Right cardiac atrium (tissue), 5 donors: Measurements from ENCODE around the gene LHPP. TPM values are rescaled to one million over a fixed set of nuclear protein-coding genes. Genes with fewer than 3 reads are reported as not detected.

ENCODE experiments used
- ATAC-seq, 2 donors: fragments of 200-7000 bp; cut with Tn5 transposase; one replicate each; pipeline versions ENCODE4 v1.8.0 to v1.9.1; 2020; ENCODE audit warnings: moderate library complexity in 2 of 2, mild to moderate bottlenecking in 1 of 2
- DNase-seq, 3 donors: peaks; one replicate each; pipeline ENCODE4 v3.0.0-alpha.2; 2020
- H3K27ac ChIP-seq: one replicate; pipeline ENCODE4 v1.5.1; 2013; ENCODE audit warnings: mild to moderate bottlenecking, low read length, control low read depth, moderate library complexity
- H3K27me3 ChIP-seq: one replicate; pipeline ENCODE4 v1.6.1; 2013; ENCODE audit not compliant: control insufficient read depth, insufficient read depth
- H3K4me1 ChIP-seq: one replicate; pipeline ENCODE4 v1.6.1; 2013; ENCODE audit warnings: low read length; ENCODE audit not compliant: control insufficient read depth, insufficient read depth
- H3K4me3 ChIP-seq: one replicate; pipeline ENCODE4 v1.5.1; 2013; ENCODE audit warnings: low read length, control low read depth
- H3K9me3 ChIP-seq: one replicate; pipeline ENCODE4 v1.6.1; 2013; ENCODE audit warnings: low read length; ENCODE audit not compliant: control insufficient read depth
- WGBS: extraction: QIAGEN DNeasy Blood & Tissue Kit; methylation state at CpG from one replicate; pipeline ENCODE4 v1.1.7; 2013; 5-methylcytosine and 5-hydroxymethylcytosine counted together
- intact Hi-C, 4 donors: fragments of 100-400 bp; cut with DNase I; formaldehyde crosslinking; loops; one replicate each; pipeline versions ENCODE4 v1.11.0 to v1.14.0; 2022 to 2023
- polyA plus RNA-seq: library from polyadenylated mRNA; stranded (reverse); fragments of 200-250 nt; gene quantifications from one replicate; pipeline ENCODE4 v1.2.3, GENCODE V29; 2013
- total RNA-seq, 4 donors: library from RNA; stranded (reverse); fragmentation: NEBNext Ultra II Directional; extraction: Animal tissue kit (Norgen Biotek cat#: 25700); gene quantifications; one replicate each; pipeline ENCODE4 v1.2.1, GENCODE V29; 2021
- donor health status: healthy with polysubstance abuse.
- donor health status: DM: no; HTN: yes; CAD: no.
- donor health status: DM: no; HTN: no; CAD: no.
- donor health status: DM: no; HTN: yes; CAD: no; lungs with severe emphysema.
- donor health status: DM: yes; HTN: yes; CAD: no.

The LHPP gene
- total and polyA plus RNA-seq, 5 donors: 17.8 to 24.9 (median 18.6) TPM

DNA sequence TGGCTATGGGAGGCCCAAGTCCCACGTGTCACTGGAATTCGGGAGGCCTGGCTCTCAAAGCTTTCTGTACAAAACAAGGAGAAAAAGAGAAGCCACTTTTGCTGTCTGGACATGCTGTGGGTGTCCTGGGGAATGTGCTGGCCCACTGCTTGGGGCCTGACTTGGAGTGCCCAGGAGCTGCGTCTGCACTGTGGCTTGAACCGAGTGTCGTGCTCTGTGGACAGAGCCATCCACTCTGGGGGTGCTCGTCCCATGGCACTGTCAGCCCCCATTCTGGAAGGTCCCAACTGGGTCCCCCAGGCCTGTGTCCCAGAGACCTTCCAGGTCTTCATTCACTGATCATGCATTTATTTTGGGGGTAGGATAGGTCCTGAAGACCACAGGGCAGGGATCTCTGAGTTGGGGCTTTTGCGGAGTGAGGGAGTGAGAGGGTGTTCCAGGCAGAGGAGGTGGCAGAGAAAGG is 138.0 kb downstream of the LHPP start:
- Histone ChIP-seq H3K27me3 (no peaks in the 10 kb centered on the region), H3K9me3 (no peaks in the 10 kb centered on the region), H3K4me1 (no peaks in the 10 kb centered on the region), H3K27ac (no peak overlapping the region), H3K4me3 (no peak overlapping the region)
- DNase-seq (peak in 2 of 3 donors; percentile 6 to 32), ATAC-seq (no peak)
- WGBS: 94% methylated on average over 7 of the region's 7 CpGs
- intact Hi-C loops: no loop called here

- intact Hi-C loops: no loop called here
- H3K4me3 ChIP-seq: no peak overlapping the region
- 89% methylated on average over 18 of the region's 18 CpGs for WGBS
- no peak for ATAC-seq
- peak; percentile 6 to 46 (median 22) for DNase-seq
- H3K9me3 ChIP-seq: no peaks in the 10 kb centered on the region
- no peaks in the 10 kb centered on the region for H3K4me1 ChIP-seq
- no peaks in the 10 kb centered on the region for H3K27me3 ChIP-seq
- no peak overlapping the region for H3K27ac ChIP-seq
Observed at GRCh38 chr10:124600051-124600880, 138.6 kb downstream of the LHPP start.

GRCh38 chr10:124601016-124601415 is 139.4 kb downstream of the LHPP start:
- ATAC-seq (no peak), DNase-seq (peak in 2 of 3 donors; percentile 23 to 26)
- 97% methylated on average over 12 of the region's 12 CpGs for WGBS
- H3K4me1 ChIP-seq: no peaks in the 10 kb centered on the region
- no peak overlapping the region for H3K4me3 ChIP-seq
- H3K27ac ChIP-seq: no peak overlapping the region
- no peaks in the 10 kb centered on the region for H3K27me3 ChIP-seq
- no peaks in the 10 kb centered on the region for H3K9me3 ChIP-seq
- intact Hi-C loops: no loop called here

GRCh38 chr10:124601431-124602120 is 140.0 kb downstream of the LHPP start:
- intact Hi-C loops: no loop called here
- no peaks in the 10 kb centered on the region for H3K9me3 ChIP-seq
- no peaks in the 10 kb centered on the region for H3K27me3 ChIP-seq
- ATAC-seq (no peak), DNase-seq (peak; percentile 7 to 48 (median 39))
- 91% methylated on average over 29 of the region's 29 CpGs for WGBS
- H3K27ac ChIP-seq: no peak overlapping the region
- no peak overlapping the region for H3K4me3 ChIP-seq
- H3K4me1 ChIP-seq: no peaks in the 10 kb centered on the region

DNA sequence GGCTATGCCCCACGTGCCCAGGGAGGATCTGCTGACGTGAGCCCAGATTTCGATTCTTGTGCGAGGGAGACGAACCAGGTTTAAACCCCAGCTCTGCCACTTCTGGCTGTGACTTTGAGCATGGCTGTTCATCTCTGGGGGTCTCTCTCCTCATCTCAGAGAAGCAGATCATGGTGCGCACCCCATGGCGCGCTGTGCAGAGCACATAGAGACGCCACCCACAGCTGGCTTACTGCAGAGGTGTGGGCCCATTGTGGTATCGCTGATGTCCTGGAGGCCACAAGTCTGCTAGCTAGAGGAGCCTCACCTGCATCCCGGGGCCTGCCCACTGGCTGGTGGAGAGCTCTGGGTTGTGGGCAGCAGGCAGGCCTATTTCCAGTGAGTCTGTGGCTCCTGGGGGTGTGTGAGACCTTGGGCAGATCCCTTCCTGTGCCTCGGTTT is 140.5 kb downstream of the LHPP start:
- Histone ChIP-seq H3K4me3 (no peak overlapping the region), H3K9me3 (no peaks in the 10 kb centered on the region), H3K27ac (no peak overlapping the region), H3K27me3 (no peaks in the 10 kb centered on the region), H3K4me1 (no peaks in the 10 kb centered on the region)
- ATAC-seq: no peak
- 83% methylated on average over 12 of the region's 12 CpGs for WGBS
- DNase-seq: peak in 2 of 3 donors; percentile 11 to 18
- intact Hi-C loops: no loop called here

DNA sequence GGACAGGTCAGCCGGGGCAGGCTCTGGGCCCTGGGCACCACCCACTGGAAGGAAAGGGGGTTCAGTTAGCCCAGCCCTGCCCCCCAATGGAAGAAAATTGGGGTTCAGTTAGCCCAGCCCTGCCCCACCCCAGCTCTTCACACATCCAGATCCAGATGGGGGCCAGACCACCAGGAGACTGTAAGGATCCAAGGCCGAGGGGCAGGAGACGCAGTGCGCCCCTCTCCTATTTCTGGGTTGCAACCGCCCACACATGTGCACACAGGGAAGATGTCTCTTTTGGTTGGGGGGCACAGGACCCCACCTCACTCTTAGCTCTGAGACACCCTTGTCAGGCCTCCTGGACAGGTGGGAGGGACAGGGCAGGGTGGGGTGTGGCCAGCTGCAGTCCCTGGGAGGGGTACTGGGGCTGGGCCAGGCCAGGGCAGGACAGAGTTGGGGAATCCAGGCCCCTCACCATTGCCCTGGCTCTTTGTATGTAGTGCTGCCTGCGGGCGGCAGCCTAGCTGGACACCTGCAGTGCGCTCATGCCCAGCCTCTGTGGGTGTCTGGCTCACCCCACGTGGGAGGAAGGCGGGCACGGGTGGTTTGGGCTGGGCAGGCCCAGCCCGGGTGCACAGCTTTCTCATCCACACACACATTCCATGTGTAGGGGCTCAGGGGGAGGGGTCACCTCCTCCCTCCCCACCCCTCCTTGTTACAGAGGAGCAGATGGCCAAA is 141.2 kb downstream of the LHPP start:
- Histone ChIP-seq H3K27me3 (no peaks in the 10 kb centered on the region), H3K4me3 (no peak overlapping the region), H3K4me1 (no peaks in the 10 kb centered on the region), H3K9me3 (no peaks in the 10 kb centered on the region), H3K27ac (no peak overlapping the region)
- intact Hi-C loops: no loop called here
- DNase-seq (peak; percentile 9 to 45 (median 30)), ATAC-seq (no peak)
- WGBS: 88% methylated on average over 12 of the region's 12 CpGs

DNA sequence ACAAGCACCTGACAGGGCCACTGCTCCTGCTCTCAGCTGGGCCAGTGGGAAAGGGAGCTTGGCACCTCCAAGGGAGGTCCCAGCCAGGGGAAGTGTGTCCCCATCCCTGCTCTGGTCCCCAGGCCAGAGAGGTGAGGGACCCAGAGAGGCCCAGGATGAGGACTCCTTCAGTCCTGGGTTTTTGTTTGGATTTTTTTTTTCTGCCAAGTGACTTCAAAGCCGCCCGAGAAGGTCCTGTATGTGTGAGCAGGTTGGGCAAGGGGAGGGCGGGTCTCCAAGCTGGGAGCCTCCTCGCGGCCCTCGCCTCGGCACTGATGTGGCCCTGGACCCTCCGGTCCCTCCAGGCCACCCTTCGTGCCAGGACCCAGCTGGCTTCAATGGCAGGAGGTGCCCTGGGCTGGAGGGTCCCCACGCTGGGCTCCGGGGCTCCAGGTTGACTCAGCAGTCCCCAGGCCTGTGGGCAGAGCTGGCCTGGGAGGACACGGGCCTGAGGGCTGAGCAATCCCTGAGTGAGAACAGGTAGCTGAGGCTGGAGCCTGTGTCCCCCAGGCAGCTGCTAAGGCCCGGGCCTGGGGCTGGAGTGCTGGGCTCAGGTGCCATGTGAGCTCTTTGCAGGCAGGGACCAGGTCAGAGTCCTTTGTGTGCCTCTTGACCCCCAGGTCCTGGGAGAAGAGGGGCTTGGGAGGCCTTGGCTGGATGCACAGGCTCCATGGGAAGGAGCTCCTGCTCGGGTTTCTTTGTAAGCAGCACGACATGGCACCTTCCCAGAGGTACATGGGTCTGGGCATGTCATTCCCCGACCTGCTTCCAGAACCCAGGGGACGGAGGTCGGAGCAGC is 142.0 kb downstream of the LHPP start:
- no peaks in the 10 kb centered on the region for H3K27me3 ChIP-seq
- ATAC-seq (no peak), DNase-seq (peak; percentile 10 to 44 (median 30))
- H3K4me1 ChIP-seq: no peaks in the 10 kb centered on the region
- H3K9me3 ChIP-seq: no peaks in the 10 kb centered on the region
- no peak overlapping the region for H3K27ac ChIP-seq
- H3K4me3 ChIP-seq: no peak overlapping the region
- WGBS: 91% methylated on average over 18 of the region's 18 CpGs
- intact Hi-C loops: no loop called here

DNA sequence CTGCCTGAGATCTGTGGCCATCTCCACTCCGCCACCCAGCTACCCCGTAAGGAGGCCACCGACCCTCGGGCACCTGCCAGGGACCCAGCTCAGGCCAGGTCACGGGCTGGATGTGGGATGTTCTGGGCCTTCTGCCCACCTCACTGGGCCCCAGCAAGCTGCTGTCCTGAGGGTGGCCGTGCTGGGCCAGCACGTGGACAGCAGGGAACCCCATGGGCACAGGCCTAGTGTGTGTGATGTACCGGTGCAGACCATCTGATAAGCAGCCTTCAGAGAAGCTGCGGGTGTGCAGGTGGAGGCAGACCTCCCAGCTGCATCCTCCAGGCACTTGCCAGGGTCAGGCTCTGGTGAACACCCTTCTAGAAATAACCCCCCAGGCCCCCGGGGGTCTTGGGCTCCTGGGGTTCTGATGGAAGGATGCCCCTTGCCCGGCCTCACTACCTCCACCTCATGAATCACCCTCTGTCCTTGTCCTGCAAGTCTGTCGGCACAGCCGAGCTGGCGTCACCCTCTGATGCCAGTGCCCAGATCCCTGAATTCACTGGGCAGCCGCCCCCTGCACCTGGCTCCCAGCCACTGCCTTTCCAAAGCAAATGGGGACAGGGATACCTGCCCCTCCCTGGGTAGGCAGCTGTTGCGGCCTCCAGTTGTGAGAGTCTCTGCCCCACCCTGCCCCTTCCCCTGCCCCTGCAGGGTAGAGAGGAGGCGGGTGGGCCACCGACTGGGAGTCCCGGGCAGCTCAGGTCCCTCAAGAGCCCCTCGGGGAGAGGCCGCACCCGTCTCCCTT is 142.8 kb downstream of the LHPP start:
- intact Hi-C loops: no loop called here
- ATAC-seq (no peak), DNase-seq (peak; percentile 12 to 56 (median 45))
- no peak overlapping the region for H3K27ac ChIP-seq
- WGBS: 82% methylated on average over 22 of the region's 22 CpGs
- no peak overlapping the region for H3K4me3 ChIP-seq
- H3K9me3 ChIP-seq: no peaks in the 10 kb centered on the region
- no peaks in the 10 kb centered on the region for H3K4me1 ChIP-seq
- H3K27me3 ChIP-seq: no peaks in the 10 kb centered on the region

- 72% methylated on average over 8 of the region's 8 CpGs for WGBS
- intact Hi-C loops: no loop called here
- Histone ChIP-seq H3K27ac (no peak overlapping the region), H3K4me1 (no peaks in the 10 kb centered on the region), H3K27me3 (no peaks in the 10 kb centered on the region), H3K9me3 (no peaks in the 10 kb centered on the region), H3K4me3 (no peak overlapping the region)
- ATAC-seq (no peak), DNase-seq (peak; percentile 10 to 59 (median 53))
Observed at GRCh38 chr10:124605001-124605370, 143.4 kb downstream of the LHPP start.

GRCh38 chr10:124605481-124605855 is 143.8 kb downstream of the LHPP start:
- intact Hi-C loops: no loop called here
- ATAC-seq (no peak), DNase-seq (peak; percentile 7 to 35 (median 25))
- Histone ChIP-seq H3K27me3 (no peaks in the 10 kb centered on the region), H3K4me1 (no peaks in the 10 kb centered on the region), H3K27ac (no peak overlapping the region), H3K9me3 (no peaks in the 10 kb centered on the region), H3K4me3 (no peak overlapping the region)
- WGBS: 90% methylated on average over 5 of the region's 5 CpGs
